Vagina (tissue), 2 donors: ENCODE results near the gene ERC2. TPM values are rescaled to one million over a fixed set of nuclear protein-coding genes. Genes with fewer than 3 reads are reported as not detected.

ENCODE experiments used
- DNase-seq, 2 donors: peaks; one replicate each; pipeline ENCODE4 v3.0.0-alpha.2; 2017; ENCODE audit errors: extremely low spot score in 2 of 2
- H3K27ac ChIP-seq: fragments of 200-600 bp; sonication (generic); one replicate; pipeline ENCODE4 v1.5.1; 2019
- H3K27me3 ChIP-seq: fragments of 200-600 bp; sonication (generic); one replicate; pipeline ENCODE4 v1.5.1; 2019
- H3K36me3 ChIP-seq, 2 donors: fragments of 200-600 bp; sonication (generic); one replicate each; pipeline ENCODE4 v1.5.1; 2017 to 2019
- H3K4me1 ChIP-seq: fragments of 200-600 bp; sonication (generic); one replicate; pipeline ENCODE4 v1.5.1; 2019
- H3K4me3 ChIP-seq, 2 donors: fragments of 200-600 bp; sonication (generic); 1 replicate in 1 of 2; 2 replicates in 1 of 2; pipeline ENCODE4 v1.5.1; 2016 to 2019
- H3K9me3 ChIP-seq: fragments of 200-600 bp; sonication (generic); one replicate; pipeline ENCODE4 v1.5.1; 2019
- CTCF ChIP-seq, 3 experiments: fragments of 450-650 bp in 2 of 3; fragments of 200-600 bp in 1 of 3; sonication (generic) in 1 of 3; IDR thresholded peaks; one replicate each; pipeline ENCODE4 v1.5.1; 2017 to 2019; ENCODE audit warnings: antibody characterized with exemption in 3 of 3, mild to moderate bottlenecking in 2 of 3, moderate library complexity in 2 of 3
- POLR2A ChIP-seq, 2 donors: fragments of 450-650 bp; IDR thresholded peaks; one replicate each; pipeline ENCODE4 v1.6.1; 2017; ENCODE audit warnings: antibody characterized with exemption in 2 of 2, mild to moderate bottlenecking in 2 of 2, moderate library complexity in 2 of 2
- POLR2AphosphoS5 ChIP-seq, 2 donors: sonication (generic); formaldehyde crosslinking; IDR thresholded peaks; one replicate each; pipeline ENCODE4 v1.9.0; 2017; ENCODE audit warnings: antibody characterized with exemption in 2 of 2, mild to moderate bottlenecking in 2 of 2, low read depth in 1 of 2; ENCODE audit not compliant: insufficient read depth in 1 of 2
- intact Hi-C: fragments of 100-400 bp; cut with DNase I; formaldehyde crosslinking; loops from one replicate; pipeline ENCODE4 v1.15.1; 2023
- total RNA-seq: library from RNA; depleted of rRNA; stranded (reverse); fragments of >200 nt; gene quantifications from one replicate; pipeline ENCODE4 v1.2.3, GENCODE V29; 2016

Gene ERC2
- total RNA-seq, 1 donor from 2014 or later, result 1.2 TPM

GRCh38 chr3:55826731-55827496 is 641.4 kb downstream of the ERC2 start:
- H3K4me3 ChIP-seq, result no peak overlapping the region
- intact Hi-C loops, result no loop called here
- no peaks in the 10 kb centered on the region for H3K4me1 ChIP-seq
- no peak for DNase-seq
- TF ChIP-seq POLR2AphosphoS5 (IDR thresholded peaks at IDR 0.05; ENCODE audit: insufficient read depth in 1 of 2, low read depth in 1 of 2) (no peak), POLR2A (IDR thresholded peaks at IDR 0.05) (no peak)
- no peaks in the 10 kb centered on the region for H3K9me3 ChIP-seq
- H3K27ac ChIP-seq, result no peak overlapping the region
- H3K27me3 ChIP-seq, result no peaks in the 10 kb centered on the region
- no peaks in the 10 kb centered on the region for H3K36me3 ChIP-seq

GRCh38 chr3:55826097-55826496 is 642.2 kb downstream of the ERC2 start:
- Histone ChIP-seq H3K27me3 (no peaks in the 10 kb centered on the region), H3K9me3 (no peaks in the 10 kb centered on the region), H3K36me3 (no peaks in the 10 kb centered on the region), H3K4me3 (no peak overlapping the region), H3K4me1 (no peaks in the 10 kb centered on the region), H3K27ac (no peak overlapping the region)
- TF ChIP-seq POLR2A (IDR thresholded peaks at IDR 0.05) (no peak), POLR2AphosphoS5 (IDR thresholded peaks at IDR 0.05; ENCODE audit: insufficient read depth in 1 of 2, low read depth in 1 of 2) (no peak)
- intact Hi-C loops, result no loop called here
- no peak for DNase-seq

- intact Hi-C loops, result no loop called here
These were observed 643.9 kb downstream of the ERC2 start for GRCh38 chr3:55824406-55824805.

GRCh38 chr3:55823829-55824228 is 644.4 kb downstream of the ERC2 start:
- TF ChIP-seq CTCF (IDR thresholded peaks at IDR 0.05) (no peak), POLR2AphosphoS5 (IDR thresholded peaks at IDR 0.05; ENCODE audit: insufficient read depth in 1 of 2, low read depth in 1 of 2) (no peak), POLR2A (IDR thresholded peaks at IDR 0.05) (no peak)
- H3K27me3 ChIP-seq, result no peaks in the 10 kb centered on the region
- H3K36me3 ChIP-seq, result no peaks in the 10 kb centered on the region
- no peak overlapping the region for H3K4me3 ChIP-seq
- DNase-seq, result no peak
- no peaks in the 10 kb centered on the region for H3K4me1 ChIP-seq
- no peak overlapping the region for H3K27ac ChIP-seq
- no peaks in the 10 kb centered on the region for H3K9me3 ChIP-seq
- intact Hi-C loops, result no loop called here

More at GRCh38 chr3:55824406-55824805, 643.9 kb downstream of the ERC2 start:
- no peak for DNase-seq
- no peaks in the 10 kb centered on the region for H3K36me3 ChIP-seq
- no peaks in the 10 kb centered on the region for H3K4me1 ChIP-seq
- H3K27ac ChIP-seq, result no peak overlapping the region
- H3K9me3 ChIP-seq, result no peaks in the 10 kb centered on the region
- H3K27me3 ChIP-seq, result no peaks in the 10 kb centered on the region
- TF ChIP-seq CTCF (IDR thresholded peaks at IDR 0.05) (no peak), POLR2AphosphoS5 (IDR thresholded peaks at IDR 0.05; ENCODE audit: insufficient read depth in 1 of 2, low read depth in 1 of 2) (no peak), POLR2A (IDR thresholded peaks at IDR 0.05) (no peak)
- no peak overlapping the region for H3K4me3 ChIP-seq

GRCh38 chr3:55823001-55823400 is 645.3 kb downstream of the ERC2 start:
- H3K36me3 ChIP-seq, result no peaks in the 10 kb centered on the region
- TF ChIP-seq POLR2AphosphoS5 (IDR thresholded peaks at IDR 0.05; ENCODE audit: insufficient read depth in 1 of 2, low read depth in 1 of 2) (no peak), POLR2A (IDR thresholded peaks at IDR 0.05) (no peak), CTCF (IDR thresholded peaks at IDR 0.05) (no peak)
- H3K4me3 ChIP-seq, result no peak overlapping the region
- intact Hi-C loops, result no loop called here
- no peak overlapping the region for H3K27ac ChIP-seq
- DNase-seq, result no peak
- H3K27me3 ChIP-seq, result no peaks in the 10 kb centered on the region
- H3K9me3 ChIP-seq, result no peaks in the 10 kb centered on the region
- no peaks in the 10 kb centered on the region for H3K4me1 ChIP-seq

- Histone ChIP-seq H3K36me3 (no peaks in the 10 kb centered on the region), H3K4me3 (no peak overlapping the region), H3K27me3 (no peaks in the 10 kb centered on the region), H3K9me3 (no peaks in the 10 kb centered on the region), H3K27ac (no peak overlapping the region), H3K4me1 (no peaks in the 10 kb centered on the region)
- intact Hi-C loops, result no loop called here
- DNase-seq, result no peak
- TF ChIP-seq POLR2AphosphoS5 (IDR thresholded peaks at IDR 0.05; ENCODE audit: insufficient read depth in 1 of 2, low read depth in 1 of 2), result no peak
These were observed 649.3 kb downstream of the ERC2 start for GRCh38 chr3:55819005-55819404.
